ENCODE results near the gene GPR37. TPM values are rescaled to one million over a fixed set of nuclear protein-coding genes. Genes with fewer than 3 reads are reported as not detected.

The GPR37 gene
- total RNA-seq, 1 experiment from 2014 or later: 10.5 TPM

DNA sequence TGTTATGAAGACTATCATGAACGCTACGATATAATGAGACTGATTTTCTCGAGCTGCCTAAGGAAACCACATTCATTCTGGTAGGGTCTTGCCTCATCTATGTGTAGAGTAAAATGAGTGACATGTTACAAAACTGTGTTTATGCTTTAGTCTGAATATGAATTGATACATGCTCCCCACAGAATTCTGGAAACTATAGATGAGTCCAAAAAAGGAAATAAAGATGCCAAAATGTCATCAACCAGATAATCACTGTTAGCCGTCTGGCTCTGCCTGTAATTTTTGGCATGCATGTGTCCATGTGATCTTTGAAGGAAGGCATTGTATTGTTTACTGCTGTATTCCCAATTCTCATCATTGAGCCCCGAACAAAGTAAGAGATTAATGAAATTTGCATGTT is 42.6 kb upstream of the GPR37 start:
- ChIA-PET CTCF (no interaction called here), POLR2A (ENCODE audit: unreplicated experiment) (no interaction called here)
- Histone ChIP-seq H3K27me3 (ENCODE audit: low read length) (no peaks in the 10 kb centered on the region), H3K79me2 (ENCODE audit: low read length) (no peaks in the 10 kb centered on the region), H4K20me1 (ENCODE audit: low read length) (no peaks in the 10 kb centered on the region), H2AFZ (ENCODE audit: low read length) (no peak overlapping the region), H3K4me1 (ENCODE audit: insufficient read depth, low read length) (no peaks in the 10 kb centered on the region), H3K27ac (ENCODE audit: low read length) (no peak overlapping the region), H3F3A (ENCODE audit: low read length, unreplicated experiment) (no peaks in the 10 kb centered on the region), H3K36me3 (ENCODE audit: low read depth, low read length) (no peaks in the 10 kb centered on the region), H3K4me2 (ENCODE audit: low read length) (no peak overlapping the region), H3K4me3 (ENCODE audit: low read length) (no peak overlapping the region), H3K9me3 (ENCODE audit: low read length) (no peaks in the 10 kb centered on the region), H3K9ac (ENCODE audit: low read length) (no peak overlapping the region), H3K9me2 (replicated peaks; ENCODE audit: low read length) (no peaks in the 10 kb centered on the region)
- no TSS peak for BruUV-seq (replicated peaks)
- DNase-seq (no peak), ATAC-seq (no peak)
- intact Hi-C loops (cut with micrococcal nuclease): no loop called here
- no peak for TF ChIP-seq EZH2phosphoT487 (IDR thresholded peaks at IDR 0.05; ENCODE audit: borderline replicate concordance, low read length)
- TF ChIP-seq, protein P1, sequence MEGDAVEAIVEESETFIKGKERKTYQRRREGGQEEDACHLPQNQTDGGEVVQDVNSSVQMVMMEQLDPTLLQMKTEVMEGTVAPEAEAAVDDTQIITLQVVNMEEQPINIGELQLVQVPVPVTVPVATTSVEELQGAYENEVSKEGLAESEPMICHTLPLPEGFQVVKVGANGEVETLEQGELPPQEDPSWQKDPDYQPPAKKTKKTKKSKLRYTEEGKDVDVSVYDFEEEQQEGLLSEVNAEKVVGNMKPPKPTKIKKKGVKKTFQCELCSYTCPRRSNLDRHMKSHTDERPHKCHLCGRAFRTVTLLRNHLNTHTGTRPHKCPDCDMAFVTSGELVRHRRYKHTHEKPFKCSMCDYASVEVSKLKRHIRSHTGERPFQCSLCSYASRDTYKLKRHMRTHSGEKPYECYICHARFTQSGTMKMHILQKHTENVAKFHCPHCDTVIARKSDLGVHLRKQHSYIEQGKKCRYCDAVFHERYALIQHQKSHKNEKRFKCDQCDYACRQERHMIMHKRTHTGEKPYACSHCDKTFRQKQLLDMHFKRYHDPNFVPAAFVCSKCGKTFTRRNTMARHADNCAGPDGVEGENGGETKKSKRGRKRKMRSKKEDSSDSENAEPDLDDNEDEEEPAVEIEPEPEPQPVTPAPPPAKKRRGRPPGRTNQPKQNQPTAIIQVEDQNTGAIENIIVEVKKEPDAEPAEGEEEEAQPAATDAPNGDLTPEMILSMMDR (conservative IDR thresholded peaks at IDR 0.05; ENCODE audit: low read depth, low read length): no peak
- TF ChIP-seq EZH2 (IDR thresholded peaks at IDR 0.05; ENCODE audit: low read length, unreplicated experiment): no peak

DNA sequence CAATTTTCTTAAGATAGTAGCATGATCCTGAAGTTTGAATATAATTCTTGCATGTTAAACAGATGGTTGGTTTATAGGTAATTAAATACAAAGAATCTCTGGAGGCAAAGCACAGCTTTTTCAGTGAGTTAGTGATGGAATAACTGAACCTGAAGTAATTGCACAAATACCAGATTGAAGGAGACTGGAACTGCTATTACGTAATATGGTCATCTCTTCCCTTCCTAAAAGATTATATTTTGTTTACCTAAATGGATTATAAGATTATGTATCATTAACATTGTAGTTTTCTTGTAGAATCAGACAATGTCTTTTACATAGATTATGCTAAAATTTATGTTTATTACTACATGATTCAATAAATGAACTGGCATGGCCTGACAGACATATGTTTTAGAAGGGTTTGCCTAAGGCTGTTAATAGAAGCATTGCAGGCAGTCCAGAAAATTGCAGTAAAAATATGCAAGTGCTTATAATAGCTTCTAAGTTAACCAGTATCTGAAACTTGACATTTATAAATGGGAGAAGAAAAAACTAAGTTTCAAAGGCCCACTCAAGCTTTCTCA is 35.8 kb upstream of the GPR37 start:
- no TSS peak for BruUV-seq (replicated peaks)
- Histone ChIP-seq H3K4me2 (ENCODE audit: low read length) (no peak overlapping the region), H3K36me3 (ENCODE audit: low read depth, low read length) (no peaks in the 10 kb centered on the region), H3K9me3 (ENCODE audit: low read length) (no peaks in the 10 kb centered on the region), H3F3A (ENCODE audit: low read length, unreplicated experiment) (no peaks in the 10 kb centered on the region), H3K9me2 (replicated peaks; ENCODE audit: low read length) (no peaks in the 10 kb centered on the region), H3K4me3 (ENCODE audit: low read length) (no peak overlapping the region), H3K27ac (ENCODE audit: low read length) (no peak overlapping the region), H3K9ac (ENCODE audit: low read length) (no peak overlapping the region), H3K79me2 (ENCODE audit: low read length) (no peaks in the 10 kb centered on the region), H3K4me1 (ENCODE audit: insufficient read depth, low read length) (peaks cover 9% of the 10 kb centered on the region), H2AFZ (ENCODE audit: low read length) (no peak overlapping the region), H4K20me1 (ENCODE audit: low read length) (no peaks in the 10 kb centered on the region), H3K27me3 (ENCODE audit: low read length) (no peaks in the 10 kb centered on the region)
- ChIA-PET POLR2A (ENCODE audit: unreplicated experiment) (no interaction called here), CTCF (no interaction called here)
- intact Hi-C loops (cut with micrococcal nuclease): no loop called here
- ATAC-seq (no peak), DNase-seq (no peak)
- TF ChIP-seq EZH2phosphoT487 (IDR thresholded peaks at IDR 0.05; ENCODE audit: borderline replicate concordance, low read length) (no peak), EZH2 (IDR thresholded peaks at IDR 0.05; ENCODE audit: low read length, unreplicated experiment) (no peak)
- TF ChIP-seq, protein P1 (conservative IDR thresholded peaks at IDR 0.05; ENCODE audit: low read depth, low read length): no peak

DNA sequence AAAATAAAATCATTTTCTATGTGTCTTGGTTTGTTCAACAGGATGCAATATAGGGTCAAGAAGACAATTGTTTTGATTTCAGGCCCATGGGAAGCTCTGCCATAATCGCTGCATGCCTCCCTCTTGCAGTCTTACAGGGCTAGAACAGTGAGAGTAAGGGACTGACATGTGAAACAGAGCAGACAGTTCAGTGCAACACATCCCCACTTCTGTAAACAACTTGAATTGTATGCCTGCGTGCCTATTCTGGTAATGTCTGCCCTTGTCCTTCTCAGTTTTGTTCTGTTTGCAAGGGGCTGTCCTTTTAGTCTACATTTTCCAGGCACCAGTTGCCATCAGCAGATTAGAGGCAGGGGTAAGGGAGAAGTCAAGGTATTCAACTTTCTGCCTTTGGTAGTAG is 34.8 kb upstream of the GPR37 start:
- no TSS peak for BruUV-seq (replicated peaks)
- Histone ChIP-seq H3K79me2 (ENCODE audit: low read length) (no peaks in the 10 kb centered on the region), H3K9ac (ENCODE audit: low read length) (no peak overlapping the region), H2AFZ (ENCODE audit: low read length) (no peak overlapping the region), H4K20me1 (ENCODE audit: low read length) (no peaks in the 10 kb centered on the region), H3K27me3 (ENCODE audit: low read length) (no peaks in the 10 kb centered on the region), H3K4me3 (ENCODE audit: low read length) (no peak overlapping the region), H3K4me1 (ENCODE audit: insufficient read depth, low read length) (peaks cover 13% of the 10 kb centered on the region), H3K36me3 (ENCODE audit: low read depth, low read length) (no peaks in the 10 kb centered on the region), H3K9me3 (ENCODE audit: low read length) (no peaks in the 10 kb centered on the region), H3K27ac (ENCODE audit: low read length) (no peak overlapping the region), H3K9me2 (replicated peaks; ENCODE audit: low read length) (no peaks in the 10 kb centered on the region), H3F3A (ENCODE audit: low read length, unreplicated experiment) (no peaks in the 10 kb centered on the region), H3K4me2 (ENCODE audit: low read length) (no peak overlapping the region)
- ChIA-PET CTCF (no interaction called here), POLR2A (ENCODE audit: unreplicated experiment) (no interaction called here)
- ATAC-seq (no peak), DNase-seq (no peak)
- intact Hi-C loops (cut with micrococcal nuclease): no loop called here
- TF ChIP-seq EZH2phosphoT487 (IDR thresholded peaks at IDR 0.05; ENCODE audit: borderline replicate concordance, low read length) (no peak), EZH2 (IDR thresholded peaks at IDR 0.05; ENCODE audit: low read length, unreplicated experiment) (no peak)
- TF ChIP-seq, protein P1 (conservative IDR thresholded peaks at IDR 0.05; ENCODE audit: low read depth, low read length): no peak
